Caki2 (cell line): ENCODE results near the gene ECSIT. TPM values are rescaled to one million over a fixed set of nuclear protein-coding genes. Genes with fewer than 3 reads are reported as not detected.

Experiments
- DNase-seq: peaks from one replicate; pipeline ENCODE4 v3.0.0-alpha.2; 2015; ENCODE audit warnings: low read depth
- in situ Hi-C: cut with HindIII; loops from 2 replicates; pipeline ENCODE4 v1.10.0; 2016; ENCODE audit warnings: low sequenced_read_pairs, low pct_unique_long_range_greater_than_20kb, mixed read lengths
- total RNA-seq: library from RNA; depleted of rRNA; stranded (reverse); fragments of >200 nt; shearing (Covaris generic); gene quantifications from 2 replicates; pipeline ENCODE4 v1.2.3, GENCODE V29; 2014; ENCODE audit warnings: low replicate concordance

The ECSIT gene
- total RNA-seq, 1 experiment from 2014 or later, result 106 TPM

- in situ Hi-C loops, result no loop called here
- DNase-seq, result no peak
Observed at GRCh38 chr19:11507370-11508078, 21.4 kb downstream of the ECSIT start.

GRCh38 chr19:11506967-11507366 is 22.0 kb downstream of the ECSIT start:
- DNase-seq, result no peak
- in situ Hi-C loops, result no loop called here

- DNase-seq, result no peak
- in situ Hi-C loops, result no loop called here
Observed at GRCh38 chr19:11506101-11506555, 22.8 kb downstream of the ECSIT start.

- in situ Hi-C loops, result no loop called here
- peak; percentile 92 for DNase-seq
Observed at GRCh38 chr19:11505504-11506100, 23.3 kb downstream of the ECSIT start, which contains the start of gene ZNF653. Gene ZNF653, minus strand, starts transcription at chr19:11505839. Its CDS starts 53 bp downstream, at chr19:11505786.

- DNase-seq, result peak; percentile 94
- in situ Hi-C loops, result no loop called here
Observed at GRCh38 chr19:11505032-11505503, 23.9 kb downstream of the ECSIT start.

GRCh38 chr19:11504502-11505031 is 24.4 kb downstream of the ECSIT start:
- DNase-seq, result no peak
- in situ Hi-C loops, result no loop called here

- in situ Hi-C loops, result no loop called here
- DNase-seq, result no peak
Observed at GRCh38 chr19:11499890-11500420, 29.0 kb downstream of the ECSIT start.

- in situ Hi-C loops, result no loop called here
- no peak for DNase-seq
Observed at GRCh38 chr19:11499220-11499726, 29.7 kb downstream of the ECSIT start.

GRCh38 chr19:11496391-11497163 is 32.4 kb downstream of the ECSIT start:
- in situ Hi-C loops, result no loop called here

GRCh38 chr19:11495885-11496284 is 33.0 kb downstream of the ECSIT start:
- no peak for DNase-seq
- in situ Hi-C loops, result no loop called here

More at GRCh38 chr19:11496391-11497163, 32.4 kb downstream of the ECSIT start:
- peak; percentile 65 for DNase-seq

- no peak for DNase-seq
- in situ Hi-C loops, result no loop called here
Observed at GRCh38 chr19:11495481-11495880, 33.5 kb downstream of the ECSIT start.

- in situ Hi-C loops, result no loop called here
- DNase-seq, result no peak
Observed at GRCh38 chr19:11494634-11495285, 34.2 kb downstream of the ECSIT start.

GRCh38 chr19:11489378-11489777 is 39.6 kb downstream of the ECSIT start:
- no peak for DNase-seq
- in situ Hi-C loops, result no loop called here

GRCh38 chr19:11486661-11487503 is 42.1 kb downstream of the ECSIT start:
- no peak for DNase-seq
- in situ Hi-C loops, result no loop called here

GRCh38 chr19:11485245-11485837 is 43.6 kb downstream of the ECSIT start:
- in situ Hi-C loops, result no loop called here
- DNase-seq, result no peak

- in situ Hi-C loops, result no loop called here
- no peak for DNase-seq
Observed at GRCh38 chr19:11483366-11484111, 45.4 kb downstream of the ECSIT start.
